Measurements from ENCODE around the gene MAMSTR.
A peak's percentile ranks its signal among the peaks of the same experiment; 100 is the strongest.
"Not testable (repeated sequence)": the region's sequence is repeated elsewhere in the genome, so short reads cannot be mapped to it uniquely, and the experiment has no call there.

Gene MAMSTR

DNA sequence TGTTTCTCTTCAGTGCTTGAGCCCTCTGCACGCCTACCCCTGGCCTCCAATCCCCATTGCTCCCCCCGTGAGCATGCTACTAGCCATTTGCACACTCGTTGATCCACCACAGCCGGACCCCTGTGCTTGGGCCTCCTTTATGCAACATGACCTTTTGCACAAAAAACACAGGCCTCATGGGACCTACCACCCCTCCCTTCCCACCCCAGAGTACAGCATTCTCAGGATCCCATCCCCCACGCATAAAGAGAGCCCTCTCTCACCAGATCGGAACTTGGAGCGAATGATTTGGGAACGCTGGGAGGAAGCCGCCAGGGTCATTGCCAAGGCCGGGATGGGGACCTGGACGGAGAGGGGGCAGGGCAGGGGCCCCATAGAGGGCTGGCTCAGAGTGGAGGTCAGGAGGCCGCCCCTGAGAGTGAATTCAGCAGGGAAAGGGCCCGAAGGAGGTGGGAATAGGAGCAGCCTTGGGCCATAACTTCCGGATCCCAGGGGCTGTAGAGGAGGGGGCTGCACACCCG, 754 bp downstream of the MAMSTR start:
- no peak for DNase-seq (ENCODE audit: low read depth)

DNA sequence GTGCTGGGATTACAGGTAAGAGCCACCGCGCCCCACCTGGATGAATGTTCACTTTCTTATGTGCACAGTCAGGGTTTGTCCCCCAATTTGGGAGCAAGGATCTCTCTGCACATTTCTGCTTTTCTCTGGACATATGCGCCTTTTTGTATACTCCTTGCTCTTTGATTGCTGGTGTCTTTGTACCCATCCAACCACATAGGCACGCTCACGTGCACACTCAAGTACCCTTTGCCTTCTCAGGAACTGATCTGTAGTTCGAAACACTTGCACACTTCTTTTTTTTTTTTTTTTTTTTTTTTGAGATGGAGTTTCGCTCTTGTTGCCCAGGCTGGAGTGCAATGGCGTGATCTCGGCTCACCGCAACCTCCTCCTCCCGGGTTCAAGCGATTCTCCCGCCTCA, 1.4 kb downstream of the MAMSTR start:
- not testable (repeated sequence) for DNase-seq (ENCODE audit: low read depth)

DNA sequence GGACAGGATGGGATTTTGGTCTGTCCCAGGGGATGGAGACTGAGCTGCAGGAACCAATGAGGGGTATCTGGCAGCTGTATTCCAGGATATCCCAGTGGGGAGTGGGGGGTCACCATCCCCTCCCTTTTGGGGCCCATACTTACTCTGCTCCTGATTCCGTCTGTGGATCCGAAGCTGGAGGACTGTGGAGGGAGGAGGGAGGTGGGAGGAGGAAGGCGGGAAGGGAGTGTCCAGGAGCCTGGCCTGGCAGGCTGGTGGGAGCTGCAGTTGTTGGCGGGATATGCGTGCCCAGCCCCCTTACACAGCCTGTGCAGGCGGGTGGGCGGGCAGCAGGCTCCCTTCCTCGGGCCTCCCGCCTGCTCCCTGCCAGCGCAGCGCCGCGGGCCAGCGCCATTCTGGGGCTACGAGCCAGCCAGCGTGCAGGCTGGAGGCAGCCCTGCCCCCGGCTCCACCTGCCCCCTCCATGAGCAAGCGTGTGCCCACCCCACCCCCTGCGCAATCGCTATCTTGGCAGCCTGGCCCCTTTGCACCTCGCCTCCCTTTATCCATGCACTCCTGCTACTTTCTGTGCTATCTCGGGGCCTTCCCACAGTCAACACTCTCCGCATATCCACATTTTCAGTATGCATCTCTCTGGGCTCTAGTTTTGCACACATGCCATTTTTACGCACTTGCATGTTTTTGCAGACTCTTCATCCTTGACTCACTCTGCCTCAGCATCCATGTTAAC, 2.8 kb downstream of the MAMSTR start:
- DNase-seq (ENCODE audit: low read depth), result peak; percentile 68

DNA sequence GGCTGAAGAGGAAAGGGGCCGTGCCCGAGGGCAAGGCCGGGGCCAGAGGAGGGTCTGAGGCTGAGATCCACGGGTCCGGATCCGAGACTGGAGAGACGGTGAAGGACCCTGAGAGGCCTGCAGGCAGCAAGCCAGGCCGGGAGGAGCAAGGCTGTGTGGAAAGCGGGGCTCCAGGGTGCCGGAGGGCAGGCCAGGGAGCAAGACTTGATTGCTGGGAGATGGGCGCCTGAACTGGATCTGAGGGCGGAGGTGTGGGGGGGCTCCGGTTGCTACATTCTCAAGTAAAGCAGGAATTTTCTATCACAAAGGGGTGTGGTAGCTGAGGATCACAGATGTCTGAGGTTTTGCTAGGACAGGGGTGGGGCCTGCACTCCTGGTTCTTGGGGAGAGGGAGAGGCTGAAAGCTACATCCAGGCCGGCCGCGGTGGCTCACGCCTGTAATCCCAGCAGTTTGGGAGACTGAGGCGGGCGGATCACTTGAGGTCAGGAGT, 3.8 kb downstream of the MAMSTR start:
- peak; percentile 53 for DNase-seq (ENCODE audit: low read depth)

DNA sequence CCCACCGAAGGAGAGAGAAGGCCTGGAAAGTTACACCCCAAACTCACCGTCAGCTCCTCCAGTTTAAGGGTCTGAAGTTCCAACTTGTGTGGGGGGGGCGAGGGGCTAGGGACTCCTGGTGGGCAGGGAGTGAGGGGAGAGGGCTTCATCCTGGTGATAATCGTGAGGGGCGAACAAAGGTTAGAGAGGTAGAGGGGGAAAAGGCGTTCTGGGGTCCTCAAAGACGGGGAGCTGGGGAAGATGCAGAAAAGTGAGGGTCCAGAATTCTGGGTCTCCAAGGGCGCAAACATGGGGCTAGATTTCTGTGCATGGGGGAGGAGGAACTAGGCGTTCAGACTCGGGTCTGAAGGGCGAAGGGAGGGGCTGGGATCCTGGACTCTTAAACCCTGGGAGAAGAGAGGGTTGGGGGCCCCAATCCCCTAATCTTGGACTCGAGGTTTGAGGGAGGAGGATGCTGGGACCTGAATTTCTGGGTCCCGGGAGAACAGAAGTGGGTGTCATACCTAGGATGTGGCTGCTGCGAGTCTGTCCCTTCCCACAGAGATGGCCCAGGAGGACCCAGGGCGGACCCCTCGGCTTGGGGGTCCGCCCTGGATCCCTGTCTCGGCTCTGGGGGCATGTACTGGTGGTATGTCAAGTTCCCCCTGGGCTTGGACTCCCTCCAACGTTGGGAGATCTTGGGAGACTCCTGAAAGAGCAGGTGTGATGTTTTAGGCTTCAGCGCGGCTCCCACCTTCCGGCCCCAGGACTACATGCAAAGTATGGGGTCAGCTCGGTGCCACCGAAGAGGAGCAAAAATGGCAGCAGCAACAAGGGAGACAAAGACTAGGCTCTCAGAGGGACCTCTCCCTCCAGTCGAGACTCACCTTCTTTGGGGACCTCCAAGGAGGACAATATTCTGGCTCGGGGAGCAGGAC, 4.5 kb downstream of the MAMSTR start:
- no peak for DNase-seq (ENCODE audit: low read depth)

DNA sequence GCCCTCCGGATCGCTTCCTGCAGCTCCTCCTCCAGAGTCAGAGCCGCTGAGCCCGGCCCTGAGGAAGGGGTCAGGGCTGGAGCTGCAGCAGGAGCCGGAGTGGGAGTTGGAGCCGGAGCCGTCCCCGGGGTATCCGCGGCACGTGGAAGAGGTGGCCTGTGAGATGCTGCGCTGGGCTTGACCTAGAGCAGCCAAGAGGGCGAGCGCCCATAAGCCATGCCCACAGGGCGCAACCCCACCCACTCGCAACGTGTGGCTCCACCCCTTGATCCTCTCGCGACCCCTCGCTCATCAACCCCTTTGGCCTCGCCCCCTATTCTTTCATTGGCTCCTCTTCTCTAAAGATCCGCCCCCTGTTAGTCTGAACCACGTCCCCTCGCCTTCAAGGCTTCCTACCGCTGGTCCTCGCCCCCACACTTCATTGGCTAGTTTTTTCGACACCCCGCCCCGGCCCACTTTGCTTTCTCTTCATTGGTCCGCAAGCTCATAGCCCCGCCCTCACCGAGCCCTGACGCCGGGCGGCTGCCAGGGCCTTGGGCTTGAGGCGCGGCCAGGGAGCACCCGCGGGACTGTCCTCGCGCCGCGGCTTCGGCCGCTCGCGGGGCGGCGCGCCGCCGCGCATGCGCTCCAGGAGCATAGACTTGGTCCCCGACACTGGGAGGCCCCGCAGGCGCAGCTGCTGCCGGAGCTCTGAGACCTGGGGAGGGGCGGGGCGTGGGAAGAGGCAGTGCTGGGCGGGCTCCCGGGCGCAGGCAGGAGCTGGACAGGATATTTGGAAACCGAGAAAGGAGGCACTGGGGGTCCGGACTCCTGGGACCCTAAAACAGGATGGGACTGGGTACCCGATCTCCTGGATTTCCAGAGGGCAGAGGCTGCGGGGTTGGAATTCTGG, 5.4 kb downstream of the MAMSTR start:
- DNase-seq (ENCODE audit: low read depth), result peak; percentile 100

DNA sequence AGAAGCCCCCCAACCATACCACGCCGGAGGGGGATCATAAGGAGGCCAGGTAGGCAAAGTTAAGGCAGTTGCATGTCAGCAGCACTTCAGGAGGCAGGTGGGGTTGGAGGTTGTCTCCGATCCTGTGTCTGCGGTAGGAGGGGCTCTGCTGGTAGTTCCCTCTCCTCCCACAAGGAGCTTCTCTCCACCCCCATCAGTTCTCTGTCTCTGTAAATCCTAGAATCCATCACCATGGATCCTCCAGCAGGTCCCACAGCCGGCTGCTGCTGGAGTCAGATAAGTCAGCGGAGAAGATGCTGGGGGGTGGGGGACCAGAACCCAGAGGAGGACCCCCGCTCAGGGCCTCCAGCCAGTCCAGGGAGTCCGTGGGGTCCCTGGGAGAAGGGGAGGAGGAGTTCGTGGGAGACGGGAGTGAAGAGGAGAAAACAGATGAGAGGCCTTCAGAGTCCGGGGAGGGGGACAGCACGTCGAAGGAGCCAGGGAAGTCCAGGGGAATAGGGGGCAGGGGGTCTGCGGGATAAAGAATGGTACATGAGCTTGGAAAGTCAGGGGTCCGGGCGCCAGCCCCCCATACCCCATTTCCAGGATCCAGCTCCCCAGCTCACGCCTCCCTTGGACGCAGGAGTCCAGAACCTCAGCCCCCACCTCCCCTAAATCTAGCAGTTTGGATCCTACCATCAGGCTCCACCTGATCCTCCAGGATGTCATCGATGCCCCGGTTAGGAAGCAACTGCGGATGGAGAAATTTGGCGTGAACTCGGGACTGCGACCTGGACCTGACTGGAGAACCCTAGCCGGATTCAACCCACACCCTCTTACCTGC, 6.3 kb downstream of the MAMSTR start:
- peak; percentile 27 for DNase-seq (ENCODE audit: low read depth)

DNA sequence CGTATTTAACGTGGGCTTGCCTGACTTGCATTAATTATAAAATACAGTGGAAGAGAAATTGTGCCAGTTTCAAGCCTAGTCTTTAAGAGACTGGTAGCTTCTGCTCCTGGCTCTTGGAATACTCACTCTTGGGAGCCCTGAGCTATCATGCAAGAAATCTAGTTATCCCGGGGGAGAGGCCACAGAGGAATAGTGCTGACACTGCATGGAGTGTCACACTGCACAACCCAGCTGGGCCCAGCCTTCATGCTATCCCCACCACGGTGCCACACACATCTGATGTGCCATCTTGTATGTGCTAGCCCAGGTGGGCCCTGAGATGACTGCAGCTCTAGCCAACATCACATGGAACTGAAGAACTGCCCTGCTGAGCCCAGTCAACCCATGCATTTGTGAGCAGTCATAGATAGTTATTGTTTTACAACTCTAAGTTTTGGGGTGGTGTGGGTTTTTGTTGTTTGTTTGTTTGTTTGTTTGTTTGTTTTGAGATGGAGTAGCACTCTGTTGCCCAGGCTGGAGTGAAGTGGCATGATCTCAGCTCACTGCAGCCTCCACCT, 8.3 kb downstream of the MAMSTR start:
- no peak for DNase-seq (ENCODE audit: low read depth)

DNA sequence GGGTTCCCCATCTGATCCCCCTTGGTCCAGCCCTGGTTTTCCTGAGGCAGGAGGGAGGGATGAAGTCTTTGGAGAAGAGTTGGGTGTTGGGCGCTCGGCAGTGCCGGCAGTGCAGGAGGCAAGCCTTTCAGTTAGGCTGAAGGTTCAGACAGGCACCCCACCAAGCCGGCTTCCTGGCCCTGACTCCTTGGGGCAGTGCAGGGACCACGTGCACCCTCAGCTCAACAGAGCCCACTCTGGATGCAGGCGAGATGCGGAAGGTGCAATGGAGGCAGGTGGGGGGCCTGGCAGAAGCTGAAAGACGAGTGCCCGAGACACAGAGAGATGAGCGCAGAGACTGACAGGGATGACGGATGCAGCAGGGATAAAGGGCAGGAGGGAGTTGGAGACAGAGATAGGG, 11.1 kb downstream of the MAMSTR start:
- no peak for DNase-seq (ENCODE audit: low read depth)

DNA sequence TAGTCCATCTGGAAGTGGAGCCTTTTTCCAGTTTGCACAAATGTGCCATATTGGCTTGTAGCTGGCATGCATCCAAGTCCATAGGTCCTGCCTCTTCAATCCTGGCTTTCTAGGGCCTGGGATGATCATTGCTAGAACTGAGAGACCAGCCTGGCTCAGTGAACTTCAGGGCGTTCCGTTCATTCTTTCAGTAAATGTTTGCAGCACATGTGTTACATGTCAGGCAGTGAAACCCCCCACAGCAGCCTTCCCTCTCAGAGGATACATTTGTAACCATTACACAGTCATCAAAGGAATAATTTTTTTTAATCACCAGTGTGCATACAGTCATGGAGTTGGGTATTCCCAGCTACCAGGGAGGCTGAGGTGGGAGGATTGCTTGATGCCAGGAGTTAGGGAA, 14.1 kb downstream of the MAMSTR start:
- DNase-seq (ENCODE audit: low read depth), result peak; percentile 6

DNA sequence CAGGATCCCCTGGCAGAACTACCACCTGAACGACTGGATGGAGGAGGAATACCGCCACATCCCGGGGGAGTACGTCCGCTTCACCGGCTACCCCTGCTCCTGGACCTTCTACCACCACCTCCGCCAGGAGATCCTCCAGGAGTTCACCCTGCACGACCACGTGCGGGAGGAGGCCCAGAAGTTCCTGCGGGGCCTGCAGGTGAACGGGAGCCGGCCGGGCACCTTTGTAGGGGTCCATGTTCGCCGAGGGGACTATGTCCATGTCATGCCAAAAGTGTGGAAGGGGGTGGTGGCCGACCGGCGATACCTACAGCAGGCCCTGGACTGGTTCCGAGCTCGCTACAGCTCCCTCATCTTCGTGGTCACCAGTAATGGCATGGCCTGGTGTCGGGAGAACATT, 16.2 kb downstream of the MAMSTR start:
- DNase-seq (ENCODE audit: low read depth), result no peak

DNA sequence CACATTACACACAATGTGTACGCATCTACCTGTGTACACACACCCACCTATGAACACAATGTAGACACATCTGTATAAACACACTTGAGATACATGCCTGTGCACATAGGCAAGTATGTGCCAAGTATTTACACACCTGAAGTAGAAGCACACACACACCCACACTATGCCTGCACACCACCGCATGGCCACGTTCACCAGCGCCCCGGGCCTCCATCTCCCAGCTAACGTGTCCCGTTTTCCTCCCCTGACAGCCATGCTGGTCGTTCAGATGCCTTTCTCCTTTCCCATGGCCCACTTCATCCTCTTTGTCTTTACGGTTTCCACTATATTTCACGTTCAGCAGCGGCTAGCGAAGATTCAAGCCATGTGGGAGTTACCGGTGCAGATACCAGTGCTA, 16.8 kb downstream of the MAMSTR start:
- DNase-seq (ENCODE audit: low read depth), result no peak

DNA sequence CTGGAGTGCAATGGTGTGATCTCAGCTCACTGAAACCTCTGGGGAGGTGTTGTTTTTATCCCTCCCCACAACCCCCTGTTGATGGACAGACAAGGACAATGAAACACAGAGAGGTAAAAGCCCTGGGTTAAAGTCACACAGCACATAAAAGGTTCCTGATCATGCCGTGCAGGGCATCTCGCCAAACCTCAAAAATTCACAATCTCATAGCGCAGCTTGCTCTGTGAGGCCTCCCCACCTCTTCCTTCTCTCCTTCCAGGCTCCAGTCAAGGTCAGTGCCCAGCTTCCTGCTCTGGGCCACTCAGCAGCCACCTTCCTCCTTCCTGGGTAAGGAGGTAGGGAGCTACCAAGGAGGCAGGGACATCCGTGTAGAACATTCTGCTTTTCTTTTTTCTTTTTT, 21.5 kb downstream of the MAMSTR start:
- DNase-seq (ENCODE audit: low read depth), result peak; percentile 82

DNA sequence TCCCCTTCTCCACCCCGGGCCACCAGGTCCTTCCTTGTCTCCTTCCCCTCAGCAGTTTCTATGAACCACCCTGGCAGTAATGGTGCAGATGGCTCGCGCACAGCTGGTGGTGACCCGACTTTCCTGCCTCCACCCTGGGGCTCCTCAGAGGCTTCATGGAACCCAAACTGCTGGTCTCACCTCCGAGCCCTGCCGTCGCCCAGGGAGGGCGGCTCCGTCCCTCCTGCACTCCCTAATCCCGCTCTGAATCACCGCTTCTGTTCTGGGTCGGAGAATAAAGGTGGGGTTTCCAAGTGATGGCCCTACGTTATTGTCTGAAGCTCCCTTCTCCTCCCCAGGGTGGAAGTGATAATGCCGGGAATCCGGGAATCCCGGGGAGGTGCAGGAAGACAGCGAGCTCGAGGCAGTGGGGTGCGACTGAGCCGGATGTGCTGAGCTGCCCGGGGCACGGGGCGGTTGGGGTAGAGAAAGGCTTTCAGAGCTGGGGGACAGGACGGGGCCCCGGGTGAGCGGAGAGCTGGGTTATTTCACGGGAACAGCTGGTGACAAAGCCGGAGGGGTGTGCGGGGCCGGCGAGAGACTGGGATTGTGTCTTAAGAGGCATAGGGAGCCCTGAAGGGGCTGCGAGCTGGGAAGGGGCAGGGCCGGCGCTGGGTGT, 23.0 kb downstream of the MAMSTR start:
- DNase-seq (ENCODE audit: low read depth), result peak; percentile 18

DNA sequence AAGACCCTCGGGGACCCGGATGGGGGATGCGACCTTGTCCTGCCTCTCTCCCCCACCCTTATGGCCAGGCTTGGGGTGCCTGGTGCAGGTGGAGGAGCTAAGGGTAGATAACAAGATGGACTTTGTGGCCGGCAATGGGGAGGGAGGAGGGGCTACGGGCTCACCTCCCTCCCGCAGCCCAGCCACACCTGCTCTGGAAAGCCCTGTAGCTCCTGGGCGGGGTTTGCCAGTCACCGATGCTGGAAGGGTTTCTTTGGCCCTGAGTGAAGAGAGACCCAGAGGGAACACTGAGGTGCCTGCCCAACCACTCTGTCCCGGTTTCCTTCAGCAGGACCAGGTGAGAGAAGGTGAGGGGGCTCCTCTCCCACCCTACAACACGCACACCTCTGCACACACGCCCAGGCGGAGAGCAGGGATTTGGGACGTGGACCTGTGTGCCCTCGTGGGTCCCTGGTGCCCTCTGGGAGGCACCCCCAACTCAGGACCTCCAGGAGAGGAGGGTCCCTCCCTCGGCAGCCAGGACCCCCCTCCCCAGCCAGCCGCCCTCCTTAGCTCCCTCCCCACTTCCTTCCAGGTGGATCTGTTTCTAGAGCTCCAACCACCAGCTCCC, 23.7 kb downstream of the MAMSTR start, which contains the start of gene FUT2:
Gene FUT2 (plus strand): TSS at position 229 of the 610 bp plus-strand sequence. CDS start 6,986 bp downstream, outside the sequence.
- no peak for DNase-seq (ENCODE audit: low read depth)

DNA sequence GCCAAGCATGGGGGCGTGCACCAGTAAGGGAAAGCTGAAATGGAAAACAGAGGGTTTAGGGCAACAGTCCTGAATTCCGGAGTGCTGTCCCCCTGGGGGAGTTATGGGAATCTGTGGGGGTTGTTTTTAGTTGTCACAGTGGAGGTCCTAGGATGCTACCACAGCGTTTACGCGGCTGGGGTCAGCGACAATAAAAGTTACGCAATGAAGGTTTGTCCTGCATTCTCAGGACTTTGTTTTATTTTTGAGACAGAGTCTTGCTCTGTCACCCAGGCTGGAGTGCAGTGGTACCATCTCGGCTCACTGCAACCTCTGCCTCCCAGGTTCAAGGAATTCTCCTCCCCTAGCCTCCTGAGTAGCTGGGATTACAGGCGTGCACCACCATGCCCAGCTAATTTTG, 25.9 kb downstream of the MAMSTR start:
- DNase-seq (ENCODE audit: low read depth), result not testable (repeated sequence)

DNA sequence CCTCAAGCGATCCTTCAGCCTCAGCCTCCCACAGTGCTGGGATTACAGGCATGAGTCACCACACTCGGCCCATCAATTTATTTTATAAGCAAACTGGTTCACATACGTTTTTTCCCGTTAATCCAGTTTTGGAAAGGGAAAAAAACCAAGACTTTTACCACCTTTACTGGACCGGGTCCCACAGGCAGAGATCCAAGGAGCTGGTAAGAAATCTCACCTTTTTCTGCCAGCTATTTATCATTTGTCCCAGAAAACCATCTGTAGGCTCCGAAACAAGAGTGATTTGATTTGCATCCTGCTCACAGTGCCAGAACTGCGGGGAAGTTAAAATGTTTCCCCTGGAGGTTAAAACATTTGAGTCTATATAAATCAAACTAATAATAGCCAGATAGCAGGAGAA, 30.1 kb downstream of the MAMSTR start:
- no peak for DNase-seq (ENCODE audit: low read depth)

DNA sequence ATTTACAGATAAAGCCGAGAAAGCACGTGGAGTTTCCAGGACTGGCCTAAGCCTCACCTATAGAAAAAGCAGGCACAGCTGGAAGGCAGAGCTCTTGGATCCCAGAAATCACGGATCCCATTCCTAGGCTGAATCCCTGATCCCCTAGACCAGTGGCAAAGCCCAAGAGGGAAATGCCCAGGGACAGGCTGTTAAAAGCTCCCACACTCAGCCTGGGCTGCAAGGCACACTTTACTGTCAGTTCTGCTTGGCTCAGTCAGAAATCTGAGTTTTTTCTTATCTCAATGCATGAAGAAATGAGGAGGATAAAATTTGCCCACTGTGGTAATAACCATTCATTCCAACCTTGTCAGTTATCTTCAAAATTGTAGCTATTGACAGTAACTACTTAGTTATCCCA, 31.7 kb downstream of the MAMSTR start:
- no peak for DNase-seq (ENCODE audit: low read depth)

DNA sequence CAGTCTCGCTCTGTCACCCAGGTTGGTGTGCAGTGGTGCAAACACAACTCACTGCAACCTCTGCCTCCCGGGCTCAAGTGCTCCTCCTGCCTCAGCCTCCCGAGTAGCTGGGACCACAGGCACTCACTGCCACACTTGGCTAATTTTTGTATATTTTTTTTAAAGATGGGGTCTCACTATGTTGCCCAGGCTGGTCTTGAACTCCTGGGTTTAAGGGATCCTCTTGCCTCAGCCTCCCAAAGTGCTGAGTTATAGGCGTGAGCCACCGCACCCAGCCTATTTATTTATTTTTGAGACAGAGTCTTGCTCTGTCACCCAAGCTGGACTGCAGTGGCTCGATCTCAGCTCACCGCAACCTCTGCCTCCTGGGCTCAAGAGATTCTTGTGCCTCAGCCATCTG, 32.9 kb downstream of the MAMSTR start:
- DNase-seq (ENCODE audit: low read depth), result not testable (repeated sequence)

DNA sequence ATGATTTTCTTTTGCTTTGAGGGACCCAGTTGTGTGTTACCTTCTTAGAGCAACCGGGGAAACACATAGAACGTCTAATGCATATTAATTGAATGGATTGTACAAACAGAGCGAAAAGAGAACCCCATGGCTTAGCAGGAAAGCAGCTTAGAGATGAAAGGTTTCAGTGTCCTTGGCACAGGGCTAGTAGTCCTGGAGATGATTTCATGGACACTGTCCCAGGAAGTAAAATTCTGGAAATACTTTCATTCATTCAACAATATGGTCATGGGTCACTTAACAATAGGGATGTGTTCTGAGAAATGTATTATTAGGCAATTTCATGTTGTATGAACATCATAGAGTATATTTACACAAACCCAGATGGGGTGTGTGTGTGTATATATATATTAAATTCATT, 33.4 kb downstream of the MAMSTR start:
- DNase-seq (ENCODE audit: low read depth), result peak; percentile 20
